H1 (cell line): ENCODE measurements around the gene POLR1G. TPM values are rescaled to one million over a fixed set of nuclear protein-coding genes. Genes with fewer than 3 reads are reported as not detected.
A peak's percentile ranks its signal among the peaks of the same experiment; 100 is the strongest.

Experiments used
- CTCF ChIA-PET: fragments of 300-600 bp; sonication (Branson Sonifier 250); formaldehyde crosslinking; loops from one replicate; lab custom pipeline; 2021; ENCODE audit not compliant: partially characterized antibody; lab: Charles Lee
- POLR2A ChIA-PET: fragments of 300-600 bp; sonication (Branson Sonifier 250); formaldehyde crosslinking; loops from one replicate; lab custom pipeline; 2021; ENCODE audit warnings: inconsistent platforms; ENCODE audit not compliant: partially characterized antibody; lab: Charles Lee
- DNase-seq, 2 experiments: peaks; one replicate each; pipeline versions ENCODE4 v3.0.0 to v3.0.0-alpha.2; 2010 to 2022; ENCODE audit warnings: low spot score in 2 of 2, low read depth in 1 of 2, mixed read lengths in 1 of 2
- FAIRE-seq: peaks from 2 replicates; lab custom pipeline; 2011; peaks lifted over from hg19 to GRCh38; lab: Jason Lieb, UNC
- H2AFZ ChIP-seq: 2 replicates; pipeline ENCODE4 v1.8.1; 2012; ENCODE audit warnings: low read length, inconsistent platforms
- H2AK5ac ChIP-seq: 2 replicates; pipeline ENCODE4 v1.6.1; 2013; ENCODE audit warnings: low read depth, low read length
- H2BK120ac ChIP-seq: replicated peaks from 2 replicates; pipeline ENCODE3; 2013; ENCODE audit warnings: low read depth, low read length, inconsistent platforms
- H2BK12ac ChIP-seq: 2 replicates; pipeline ENCODE4 v1.6.1; 2013; ENCODE audit warnings: low read depth, low read length
- H2BK15ac ChIP-seq: 2 replicates; pipeline ENCODE4 v1.6.1; 2013; ENCODE audit warnings: low read length
- H2BK20ac ChIP-seq: 2 replicates; pipeline ENCODE4 v1.6.1; 2013; ENCODE audit warnings: low read length
- H2BK5ac ChIP-seq: 2 replicates; pipeline ENCODE4 v1.6.1; 2013; ENCODE audit warnings: low read depth, low read length
- H3K14ac ChIP-seq: 2 replicates; pipeline ENCODE4 v1.6.1; 2013; ENCODE audit warnings: inconsistent platforms; ENCODE audit not compliant: insufficient read length
- H3K18ac ChIP-seq: 2 replicates; pipeline ENCODE4 v1.6.1; 2013; ENCODE audit warnings: low read length; ENCODE audit errors: extremely low read depth
- H3K23ac ChIP-seq: 2 replicates; pipeline ENCODE4 v1.6.1; 2013; ENCODE audit warnings: inconsistent platforms; ENCODE audit not compliant: insufficient read length
- H3K23me2 ChIP-seq: 2 replicates; pipeline ENCODE4 v1.6.1; 2013; ENCODE audit warnings: low read depth, low read length
- H3K27ac ChIP-seq: 2 replicates; pipeline ENCODE4 v1.6.1; 2011; ENCODE audit warnings: low read depth, low read length, inconsistent platforms
- H3K27me3 ChIP-seq, 4 experiments: replicated peaks in 1 of 4; 1 replicate in 1 of 4; 2 replicates in 3 of 4; pipeline versions ENCODE4 v1.6.1 to v1.8.1; 2011 to 2013; ENCODE audit warnings: low read length in 3 of 4, mild to moderate bottlenecking in 3 of 4, inconsistent platforms in 2 of 4, mixed read lengths in 2 of 4, moderate library complexity in 1 of 4; ENCODE audit not compliant: control insufficient read depth in 3 of 4, insufficient read depth in 3 of 4; ENCODE audit errors: extremely low read depth in 1 of 4
- H3K36me3 ChIP-seq, 4 experiments: 2 replicates each; pipeline versions ENCODE4 v1.6.1 to v1.8.1; 2011 to 2013; ENCODE audit warnings: mild to moderate bottlenecking in 4 of 4, low read length in 3 of 4, moderate library complexity in 2 of 4, control low read depth in 1 of 4, inconsistent platforms in 1 of 4; ENCODE audit not compliant: insufficient read depth in 4 of 4, control insufficient read depth in 2 of 4
- H3K4ac ChIP-seq: replicated peaks from 2 replicates; pipeline ENCODE3; 2013; ENCODE audit warnings: low read length, low read depth, mixed read lengths, inconsistent platforms; ENCODE audit not compliant: insufficient read length
- H3K4me1 ChIP-seq, 4 experiments: replicated peaks in 1 of 4; 1 replicate in 1 of 4; 2 replicates in 3 of 4; pipeline versions ENCODE4 v1.6.1 to v1.8.1; 2011 to 2013; ENCODE audit warnings: low read length in 3 of 4, inconsistent platforms in 2 of 4, mixed read lengths in 1 of 4; ENCODE audit not compliant: insufficient read depth in 4 of 4, control insufficient read depth in 3 of 4
- H3K4me2 ChIP-seq, 2 experiments: 2 replicates each; pipeline versions ENCODE4 v1.6.1 to v1.8.1; 2011 to 2013; ENCODE audit warnings: low read depth in 2 of 2, low read length in 2 of 2, control low read depth in 1 of 2, inconsistent platforms in 1 of 2, mild to moderate bottlenecking in 1 of 2; ENCODE audit not compliant: insufficient read depth in 1 of 2
- H3K4me3 ChIP-seq, 4 experiments: fragments of 200-600, 300-600 bp in 1 of 4; sonication (generic), shearing (Covaris generic), sonication (Bioruptor Twin) in 1 of 4; 2 replicates each; pipeline versions ENCODE4 v1.5.1 to v1.8.1; 2011 to 2016; ENCODE audit warnings: low read length in 4 of 4, low read depth in 3 of 4, control low read depth in 2 of 4, inconsistent platforms in 2 of 4, mild to moderate bottlenecking in 2 of 4, mixed read lengths in 1 of 4, moderate library complexity in 1 of 4; ENCODE audit not compliant: insufficient read depth in 2 of 4; ENCODE audit errors: extremely low read depth in 1 of 4
- H3K56ac ChIP-seq: replicated peaks from 2 replicates; pipeline ENCODE3; 2013; ENCODE audit warnings: low read depth, mild to moderate bottlenecking, mixed read lengths, low read length, inconsistent platforms; ENCODE audit not compliant: insufficient read length
- H3K79me1 ChIP-seq: 2 replicates; pipeline ENCODE4 v1.6.1; 2013; ENCODE audit warnings: low read depth, low read length, control low read depth
- H3K79me2 ChIP-seq, 2 experiments: 2 replicates each; pipeline versions ENCODE4 v1.6.1 to v1.8.1; 2012 to 2013; ENCODE audit warnings: low read length in 2 of 2, mild to moderate bottlenecking in 2 of 2, inconsistent platforms in 1 of 2; ENCODE audit not compliant: insufficient read depth in 2 of 2, control insufficient read depth in 1 of 2
- H3K9ac ChIP-seq, 4 experiments: replicated peaks in 1 of 4; 1 replicate in 1 of 4; 2 replicates in 3 of 4; pipeline versions ENCODE4 v1.6.1 to v1.8.1; 2011 to 2013; ENCODE audit warnings: low read depth in 3 of 4, low read length in 3 of 4, control low read depth in 2 of 4, mild to moderate bottlenecking in 2 of 4, moderate library complexity in 2 of 4, inconsistent platforms in 1 of 4; ENCODE audit errors: extremely low read depth in 1 of 4
- H3K9me3 ChIP-seq, 2 experiments: 2 replicates each; pipeline versions ENCODE4 v1.6.1 to v1.8.1; 2012 to 2013; ENCODE audit warnings: mild to moderate bottlenecking in 2 of 2, moderate library complexity in 2 of 2, control low read depth in 1 of 2, inconsistent platforms in 1 of 2, low read depth in 1 of 2, low read length in 1 of 2, mixed read lengths in 1 of 2; ENCODE audit not compliant: insufficient read depth in 2 of 2
- H4K20me1 ChIP-seq, 2 experiments: replicated peaks in 1 of 2; 2 replicates each; pipeline versions ENCODE3 to v1.8.1; 2011 to 2013; ENCODE audit warnings: inconsistent platforms in 2 of 2, low read length in 2 of 2, mild to moderate bottlenecking in 1 of 2; ENCODE audit not compliant: insufficient read depth in 2 of 2, control insufficient read depth in 1 of 2
- H4K5ac ChIP-seq: 2 replicates; pipeline ENCODE4 v1.6.1; 2013; ENCODE audit warnings: low read length, low read depth, mixed read lengths, inconsistent platforms; ENCODE audit not compliant: insufficient read length
- H4K8ac ChIP-seq: 2 replicates; pipeline ENCODE4 v1.8.0; 2013; ENCODE audit warnings: mild to moderate bottlenecking, moderate library complexity, low read length, inconsistent platforms; ENCODE audit not compliant: insufficient read depth; ENCODE audit errors: extremely low read depth
- H4K91ac ChIP-seq: replicated peaks from 2 replicates; pipeline ENCODE3; 2013; ENCODE audit warnings: low read length, mixed read lengths, inconsistent platforms; ENCODE audit not compliant: insufficient read length
- WGBS, 2 experiments: shearing (Covaris generic) in 1 of 2; methylation state at CpG; one replicate each; pipeline versions ENCODE4 v1.1.6 to v1.1.7; 2013 to 2015; ENCODE audit warnings: low lambda C conversion rate in 2 of 2, mixed read lengths in 2 of 2, inconsistent platforms in 1 of 2, low coverage in 1 of 2, missing lambda C conversion rate in 1 of 2; ENCODE audit not compliant: insufficient replicate concordance in 2 of 2, insufficient coverage in 1 of 2, insufficient read length in 1 of 2; ENCODE audit errors: extremely low coverage in 1 of 2, missing lambda C conversion rate in 1 of 2; 5-methylcytosine and 5-hydroxymethylcytosine counted together
- long read RNA-seq, 2 experiments: library from RNA in 1 of 2; library from capped mRNA in 1 of 2; stranded (forward); transcript quantifications; one replicate each; pipeline ENCODE4 v2.0.0, GENCODE V29; 2021; ENCODE audit warnings: inconsistent platforms in 1 of 2
- polyA minus RNA-seq, 3 experiments: library from RNA; depleted of rRNA, polyadenylated mRNA; stranded (reverse); fragments of >200 nt; gene quantifications; 1 replicate in 2 of 3; 2 replicates in 1 of 3; pipeline ENCODE4 v1.2.3, GENCODE V29; 2011
- polyA plus RNA-seq, 7 experiments: library from polyadenylated mRNA; depleted of rRNA in 3 of 7; stranded (reverse) in 5 of 7; unstranded in 2 of 7; fragments of >200 nt in 5 of 7; fragments of 200-250 nt in 2 of 7; gene quantifications; 1 replicate in 5 of 7; 2 replicates in 1 of 7; 4 replicates in 1 of 7; pipeline versions ENCODE4 v1.2.1 to v1.2.3, GENCODE V29; 2011 to 2013; ENCODE audit warnings: missing spikeins in 2 of 7, mixed read lengths in 2 of 7
- total RNA-seq: library from RNA; stranded (reverse); fragmentation: NEBNext Ultra II Directional; extraction: Animal tissue kit (Norgen Biotek cat#: 25700); gene quantifications from 2 replicates; pipeline ENCODE4 v1.2.1, GENCODE V29; 2021

Gene POLR1G, protein sequence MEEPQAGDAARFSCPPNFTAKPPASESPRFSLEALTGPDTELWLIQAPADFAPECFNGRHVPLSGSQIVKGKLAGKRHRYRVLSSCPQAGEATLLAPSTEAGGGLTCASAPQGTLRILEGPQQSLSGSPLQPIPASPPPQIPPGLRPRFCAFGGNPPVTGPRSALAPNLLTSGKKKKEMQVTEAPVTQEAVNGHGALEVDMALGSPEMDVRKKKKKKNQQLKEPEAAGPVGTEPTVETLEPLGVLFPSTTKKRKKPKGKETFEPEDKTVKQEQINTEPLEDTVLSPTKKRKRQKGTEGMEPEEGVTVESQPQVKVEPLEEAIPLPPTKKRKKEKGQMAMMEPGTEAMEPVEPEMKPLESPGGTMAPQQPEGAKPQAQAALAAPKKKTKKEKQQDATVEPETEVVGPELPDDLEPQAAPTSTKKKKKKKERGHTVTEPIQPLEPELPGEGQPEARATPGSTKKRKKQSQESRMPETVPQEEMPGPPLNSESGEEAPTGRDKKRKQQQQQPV
- total RNA-seq (34.8 and 38.0 TPM in 2 replicates), polyA plus RNA-seq (2011; rRNA removed) (16.8 and 18.4 TPM in 2 replicates), polyA minus RNA-seq (2011; rRNA and poly(A)+ RNA removed) (8.2 and 8.3 TPM in 2 replicates)
- 16.6 TPM for polyA plus RNA-seq (2011; cell fraction: cytosol; rRNA removed)
- 10.3 TPM for polyA plus RNA-seq (2011; cell fraction: nucleus; rRNA removed)
- polyA plus RNA-seq (2012, experiment 1 of 2): 20.0 to 27.9 TPM (median 23.6 TPM) in 4 replicates
- polyA plus RNA-seq (2012, experiment 2 of 2): 18.3 TPM
- 42.2 TPM for polyA plus RNA-seq (2013, experiment 1 of 2)
- 43.6 TPM for polyA plus RNA-seq (2013, experiment 2 of 2)
- 21.5 TPM for polyA minus RNA-seq (2011; cell fraction: cytosol; rRNA and poly(A)+ RNA removed)
- polyA minus RNA-seq (2011; cell fraction: nucleus; rRNA and poly(A)+ RNA removed): 14.5 TPM
- long read RNA-seq, experiment 1, partial matches to known transcripts: 0 of 12 reads
- long read RNA-seq, experiment 1, other reads (novel, unspliced or antisense): 12 of 12 reads
- long read RNA-seq, experiment 2, transcript CD3EAP-201 (3 exons, 3,286 nt): major isoform, 35 of 71 reads
- long read RNA-seq, experiment 2, transcript CD3EAP-204 (2 exons, 1,061 nt): minor isoform, 10 of 71 reads
- long read RNA-seq, experiment 2, transcript CD3EAP-202 (3 exons, 1,830 nt): minor isoform, 9 of 71 reads
- long read RNA-seq, experiment 2, partial matches to known transcripts: 0 of 71 reads
- long read RNA-seq, experiment 2, other reads (novel, unspliced or antisense): 17 of 71 reads

DNA sequence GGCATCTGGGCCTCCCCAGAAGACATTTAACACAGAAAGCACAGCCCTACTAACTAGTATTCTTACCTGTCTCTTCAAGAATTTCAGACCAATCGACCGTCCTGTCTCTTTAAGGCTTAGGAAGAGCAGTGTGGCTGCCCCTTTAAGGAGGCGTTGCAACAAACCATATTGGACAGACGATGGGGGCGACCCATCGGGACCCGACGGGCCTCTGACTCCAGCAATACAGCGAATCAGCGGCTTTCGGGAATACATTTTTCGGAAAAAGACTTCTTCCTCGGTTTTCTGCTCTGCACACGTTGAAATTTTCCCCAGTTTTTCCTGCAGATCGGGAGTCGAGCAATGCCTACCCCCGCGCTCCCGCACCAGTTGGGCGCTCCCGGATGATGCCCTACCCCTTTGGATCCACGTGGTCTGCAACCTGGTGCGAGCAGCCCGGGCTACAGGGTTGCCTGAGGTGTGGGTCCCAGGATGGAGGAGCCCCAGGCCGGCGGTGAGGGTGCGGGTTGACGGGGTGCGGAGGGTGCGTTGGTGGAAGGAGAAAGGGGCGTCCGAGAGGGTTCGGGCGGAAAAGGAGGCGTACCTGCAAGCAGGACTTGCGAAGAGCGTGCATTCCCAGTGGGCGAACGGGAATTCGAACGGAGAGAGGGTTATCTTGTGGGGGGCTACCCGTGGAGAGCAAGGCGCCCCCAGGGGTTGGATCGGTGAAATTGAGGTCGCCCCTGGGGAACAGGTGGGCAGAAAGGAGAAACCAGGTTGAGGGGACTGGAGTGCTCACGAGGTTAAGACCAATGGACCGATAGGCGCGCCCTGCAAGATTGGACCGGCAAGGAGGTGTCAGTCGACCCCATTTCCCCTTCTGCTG, at the start of gene POLR1G:
Gene POLR1G, plus strand, starts transcription at position 419 of the 865 bp plus-strand sequence. Its CDS starts 53 bp downstream, at position 472.
- no peaks in the 10 kb centered on the region for H3K9me3 ChIP-seq
- no peak for FAIRE-seq
- no peak within 1 kb of the TSS for H2BK20ac ChIP-seq
- H3K4ac ChIP-seq: peak within 1 kb of the TSS; percentile 78
- peaks cover 3 to 21% (median 11%) of the 10 kb centered on the region in 4 experiments; a peak in 5 of 7 replicates for H3K4me1 ChIP-seq
- peak within 1 kb of the TSS; percentile 69 to 96 (median 91) for H3K4me3 ChIP-seq
- H4K5ac ChIP-seq: peak within 1 kb of the TSS; percentile 82
- H4K91ac ChIP-seq: peak within 1 kb of the TSS; percentile 90
- H2AFZ ChIP-seq: peak within 1 kb of the TSS; percentile 87
- H4K20me1 ChIP-seq: peaks cover 0 to 6% of the 10 kb centered on the region in 2 experiments
- H2BK15ac ChIP-seq: peak within 1 kb of the TSS; percentile 88; the same call in 1 of the 2 replicates
- peak within 1 kb of the TSS; percentile 55 to 98 (median 98) for H3K9ac ChIP-seq
- peak within 1 kb of the TSS; percentile 99 for H2BK5ac ChIP-seq
- WGBS, 2 experiments: 1% methylated on average over 43 of the region's 51 CpGs; no CpG with 5 or more reads in 1 of the 2 experiments
- peak in 1 of 2 experiments; percentile 92 for DNase-seq
- peak within 1 kb of the TSS; percentile 95 for H2AK5ac ChIP-seq
- POLR2A ChIA-PET: interaction anchor here (0.7 to 3.4 kb wide), 23 partner anchors 8 to 268 kb away, joined by 3 to 19 read pairs (median 4); partner anchors contain the start of gene ERCC1
- peak within 1 kb of the TSS; percentile 92 for H2BK120ac ChIP-seq
- CTCF ChIA-PET: interaction anchor here (0.8 to 2.4 kb wide), 7 partner anchors 11 to 79 kb away, joined by 3 to 11 read pairs (median 4); no protein-coding TSS in a partner anchor
- no peak within 1 kb of the TSS for H3K14ac ChIP-seq
- H3K56ac ChIP-seq: peak within 1 kb of the TSS; percentile 88
- H3K27ac ChIP-seq: peak within 1 kb of the TSS; percentile 99
- peak within 1 kb of the TSS; percentile 92 to 97 for H3K4me2 ChIP-seq
- H3K23me2 ChIP-seq: peaks cover 19% of the 10 kb centered on the region
- peaks cover 9% of the 10 kb centered on the region; the same call in 1 of the 2 replicates for H3K79me1 ChIP-seq
- peak within 1 kb of the TSS; percentile 94 for H2BK12ac ChIP-seq
- peaks cover 0 to 5% (median 2%) of the 10 kb centered on the region in 4 experiments; a peak in 2 of 7 replicates for H3K27me3 ChIP-seq
- peak within 1 kb of the TSS; percentile 97 for H3K18ac ChIP-seq
- H3K79me2 ChIP-seq: peaks cover 0 to 8% of the 10 kb centered on the region in 2 experiments; a peak in 1 of 4 replicates
- H4K8ac ChIP-seq: peak within 1 kb of the TSS; percentile 93
- no peak within 1 kb of the TSS for H3K23ac ChIP-seq
- H3K36me3 ChIP-seq: peaks cover 0 to 6% (median 1%) of the 10 kb centered on the region in 4 experiments; a peak in 3 of 8 replicates
